Measurements from ENCODE around the gene ITGA4.

GRCh38 chr2:181461056-181461997, 4.1 kb downstream of the ITGA4 start:
- TF ChIP-seq CTCF (IDR thresholded peaks at IDR 0.05), result no peak
- no peak for TF ChIP-seq POLR2A (IDR thresholded peaks at IDR 0.05)

Data from uterus (tissue), 2 donors.